Measurements from ENCODE around the gene HCN2.

DNA sequence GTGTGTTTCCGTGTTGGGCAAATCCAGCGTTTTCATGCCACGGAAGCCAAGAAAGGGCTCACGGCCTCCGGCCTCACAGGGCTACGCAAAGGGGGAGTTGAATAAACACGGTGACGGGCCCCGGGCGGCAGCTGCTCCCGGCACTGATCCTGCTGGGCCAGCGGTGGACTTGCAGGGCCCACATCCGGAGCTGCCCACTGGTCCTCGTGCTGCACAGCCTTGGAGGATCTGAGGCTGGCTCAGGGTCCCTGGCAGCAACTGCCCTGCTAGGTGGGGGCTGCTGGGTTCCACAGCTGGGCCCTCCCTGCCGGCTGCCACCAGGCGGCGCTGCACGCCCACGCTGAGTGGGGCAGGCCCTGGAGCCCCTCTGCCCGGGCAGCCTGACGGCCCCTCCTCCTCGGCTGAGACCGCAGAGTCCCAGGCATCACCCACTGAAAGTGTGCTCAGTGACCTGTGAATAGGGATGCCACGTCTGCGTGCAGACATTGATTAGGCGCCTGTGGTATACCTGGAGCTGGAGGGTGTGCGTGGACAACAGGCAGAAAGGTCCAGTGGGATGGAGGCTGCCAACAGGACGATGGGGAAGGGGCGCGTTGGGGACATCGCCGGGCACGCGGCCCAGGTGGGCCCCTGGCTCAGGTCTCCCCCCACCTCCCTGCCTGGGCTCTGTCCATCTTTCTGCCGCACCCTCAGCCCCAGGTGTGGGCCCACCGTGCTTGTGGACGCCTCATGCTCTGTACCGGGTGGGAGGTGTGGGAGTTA is 5.3 kb upstream of the HCN2 start:
- TF ChIP-seq POLR2A (IDR thresholded peaks at IDR 0.05; ENCODE audit: low read length) (peak; percentile 68), GATA1 (IDR thresholded peaks at IDR 0.05; ENCODE audit: low read depth, low read length) (no peak)
